Inflammatory macrophage treated with lipopolysaccharide for 1 hour (primary cell): ENCODE results near the gene HPS4.

Experiments used
- DNase-seq, 2 donors: peaks; one replicate each; pipeline ENCODE4 v3.0.0-alpha.2; 2020 to 2022

The HPS4 gene

DNA sequence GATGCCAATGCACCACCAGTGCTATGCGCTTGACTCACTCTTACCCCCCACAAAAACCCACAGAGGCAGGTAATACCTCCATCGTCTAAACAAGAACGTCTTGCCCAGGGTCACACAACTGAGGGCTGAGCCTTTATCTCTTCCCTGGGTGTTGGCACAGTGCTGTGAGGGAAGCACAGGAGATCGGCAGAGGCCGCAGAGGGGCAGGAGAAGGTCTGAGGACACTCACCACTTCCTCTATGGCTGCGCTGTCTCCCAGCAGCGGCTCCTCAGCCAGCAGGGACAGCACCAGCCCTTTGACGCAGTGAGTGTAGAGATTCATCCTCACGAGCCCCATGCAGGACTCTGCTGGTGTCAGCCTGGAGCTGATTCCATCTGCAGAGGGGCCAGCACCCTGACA, 19.9 kb downstream of the HPS4 start:
- no peak for DNase-seq

DNA sequence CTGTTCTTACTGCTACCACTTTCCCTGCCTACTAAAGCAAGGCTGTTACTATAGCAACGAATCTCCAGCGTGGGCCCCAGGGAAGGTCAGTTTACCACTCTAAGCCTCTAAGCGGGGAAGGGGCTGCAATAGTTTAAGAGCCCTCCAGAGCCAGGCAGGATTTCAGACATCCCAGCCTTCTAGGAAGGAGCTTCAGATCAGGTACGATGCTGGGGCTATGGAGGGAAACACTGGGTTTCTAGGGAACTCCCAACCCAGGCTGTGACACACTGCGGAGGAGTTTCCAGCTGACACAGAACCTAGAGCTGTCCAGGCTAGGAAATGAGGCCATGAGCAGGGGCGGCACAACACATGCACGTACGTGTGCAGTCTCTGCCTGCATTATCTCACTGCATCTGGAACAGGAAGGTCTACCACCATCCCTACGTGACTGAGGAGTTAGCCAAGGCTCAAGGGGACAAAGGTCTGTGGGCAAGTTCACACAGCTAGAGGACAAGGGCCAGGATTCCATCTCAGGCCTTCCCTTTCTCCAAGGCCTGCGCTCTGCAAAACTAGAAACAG, 20.4 kb downstream of the HPS4 start:
- peak in 1 of 2 donors; percentile 52 for DNase-seq

DNA sequence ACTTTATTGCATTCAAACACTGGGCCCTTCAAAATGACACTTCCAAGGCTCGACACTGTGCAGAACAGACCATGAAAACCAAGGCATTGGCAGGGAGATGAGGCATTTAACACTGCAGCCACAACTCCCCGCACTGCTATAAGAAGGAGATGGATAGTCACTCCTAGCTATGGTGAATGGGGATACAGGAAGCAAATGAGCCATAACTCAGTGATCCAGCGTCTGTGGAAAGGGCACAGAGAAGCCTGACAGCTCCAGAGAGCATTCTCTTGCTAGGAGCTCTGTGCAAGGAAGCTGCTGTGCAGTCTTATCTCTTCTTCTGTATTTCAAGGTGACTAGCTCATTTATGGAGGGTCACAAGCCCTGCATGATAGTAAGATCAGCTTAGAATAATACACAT, 20.9 kb downstream of the HPS4 start:
- DNase-seq: no peak

DNA sequence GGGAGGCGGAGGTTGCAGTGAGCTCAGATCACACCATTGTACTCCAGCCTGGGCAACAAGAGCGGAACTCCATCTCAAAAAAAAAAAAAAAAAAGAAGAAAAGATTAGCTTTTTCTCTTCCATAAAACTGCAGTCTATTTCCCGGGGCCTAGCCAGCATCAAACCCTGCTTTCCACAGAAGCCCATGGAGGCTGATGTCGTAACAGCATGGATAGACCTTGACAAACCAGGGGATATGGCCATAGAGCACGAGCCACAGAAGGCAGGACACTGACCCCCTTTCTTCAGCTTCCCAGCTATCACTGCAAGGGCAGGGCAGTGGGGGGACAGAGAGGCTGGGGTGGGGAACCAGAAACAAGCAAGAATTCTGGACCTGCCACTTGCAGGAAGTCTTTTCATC, 21.5 kb downstream of the HPS4 start:
- DNase-seq: no peak

DNA sequence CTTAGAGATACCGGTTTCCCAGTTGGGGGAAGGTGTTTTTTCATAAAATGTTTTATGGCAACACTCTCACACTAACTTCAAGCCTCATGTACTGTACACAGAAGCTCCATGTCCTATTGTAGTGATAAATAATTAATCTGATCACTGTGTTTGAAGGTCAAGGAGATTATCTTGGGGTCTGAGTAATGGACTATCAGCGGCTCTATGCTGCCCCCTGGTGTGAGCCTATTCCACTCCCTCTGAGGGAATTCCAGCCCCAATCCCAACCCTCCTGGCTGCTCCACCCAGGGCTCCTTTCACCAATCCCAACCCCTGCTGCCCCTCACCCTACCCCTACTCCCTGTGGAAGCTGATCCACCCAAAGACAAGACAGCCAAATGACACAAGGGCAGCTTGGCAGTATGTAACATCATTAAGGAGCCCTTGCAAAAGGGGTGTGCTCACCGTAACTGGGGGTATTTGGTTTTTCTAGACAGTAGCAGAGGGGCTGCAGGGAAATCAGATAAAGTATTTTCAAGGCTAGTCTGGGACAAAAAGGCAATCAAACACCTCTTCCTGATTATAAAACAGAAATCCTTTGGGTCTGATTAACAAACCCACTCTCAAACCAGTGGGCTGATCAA, 22.3 kb downstream of the HPS4 start:
- peak in 1 of 2 donors; percentile 72 for DNase-seq

DNA sequence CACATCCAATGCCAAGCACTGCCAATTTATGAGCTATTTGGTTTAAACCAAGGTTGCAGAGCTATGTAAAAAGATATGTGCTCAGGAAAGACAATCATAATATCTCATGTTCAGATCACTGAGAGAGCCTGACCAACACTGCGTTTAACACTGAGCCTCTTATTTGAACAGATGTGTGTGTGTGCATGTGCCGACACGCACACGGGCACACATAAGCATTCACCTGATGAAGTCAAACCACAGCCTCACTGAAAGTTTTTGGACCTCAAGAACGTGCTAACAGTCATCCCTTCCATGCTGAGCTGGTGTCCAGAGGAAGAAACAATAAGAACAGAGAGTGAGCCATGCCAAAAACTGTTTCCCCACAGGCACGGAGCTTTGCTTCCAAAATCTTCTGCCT, 23.4 kb downstream of the HPS4 start:
- DNase-seq: no peak

DNA sequence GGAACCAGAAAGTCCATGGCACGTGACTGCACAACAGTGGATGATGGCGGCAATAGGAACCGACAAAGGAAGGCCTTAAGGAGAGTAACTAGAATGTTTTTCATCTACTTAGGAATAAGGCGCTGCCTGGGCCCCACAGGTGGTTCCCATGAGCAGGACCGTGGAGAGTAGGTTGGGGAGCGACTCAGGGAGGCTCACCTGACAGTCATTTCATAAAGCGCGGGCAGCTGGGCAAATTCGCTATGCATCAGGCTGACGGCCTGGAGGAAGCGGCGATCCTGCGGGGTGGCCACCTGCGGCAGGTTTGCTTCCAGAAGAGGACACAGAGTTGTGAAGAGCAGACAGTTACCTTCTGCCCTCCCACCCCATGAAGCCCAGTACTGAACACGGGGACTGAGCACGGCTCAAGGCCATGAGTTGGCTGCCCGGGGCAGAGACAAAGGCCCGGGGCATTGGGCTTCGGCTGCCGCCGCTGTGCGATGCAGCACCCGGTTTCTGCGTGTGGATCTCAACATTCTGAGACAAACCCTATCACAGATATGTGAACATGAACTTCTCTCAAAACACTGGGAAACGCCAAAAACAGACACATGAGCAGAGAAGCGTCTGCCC, 25.8 kb downstream of the HPS4 start:
- no peak for DNase-seq

DNA sequence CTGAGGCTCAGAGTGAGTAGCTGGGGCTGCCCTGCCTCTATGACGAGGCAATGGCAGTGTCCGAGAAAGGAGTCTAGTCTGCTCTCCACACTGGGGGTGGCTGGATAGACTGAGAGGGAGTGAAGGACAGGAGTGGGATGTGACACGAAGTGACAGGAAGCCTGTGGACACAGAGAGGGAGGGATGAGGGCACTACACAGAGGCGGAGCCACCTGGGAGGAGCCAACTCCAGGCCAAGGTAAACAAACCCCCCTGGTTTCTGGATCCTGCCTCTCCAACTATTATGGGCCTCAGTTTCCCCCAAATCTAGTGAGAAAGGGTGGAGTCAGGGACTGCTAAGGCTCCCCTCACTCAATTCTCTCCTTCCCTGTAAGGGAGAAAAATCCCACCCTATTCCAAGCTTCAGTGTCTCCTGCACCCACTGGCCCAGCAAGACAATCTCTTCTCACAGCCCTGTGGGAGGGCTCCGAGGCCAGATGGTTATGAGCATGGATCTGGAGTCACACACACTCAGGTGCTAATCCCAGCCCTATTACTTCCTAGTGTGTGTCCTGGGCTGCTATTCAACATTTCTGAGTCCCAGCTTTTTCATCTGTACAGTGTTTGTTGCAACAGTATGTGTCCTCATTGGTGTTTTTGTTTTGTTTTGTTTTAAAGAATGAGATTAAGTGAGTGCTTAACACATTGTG, 29.6 kb downstream of the HPS4 start:
- no peak for DNase-seq

DNA sequence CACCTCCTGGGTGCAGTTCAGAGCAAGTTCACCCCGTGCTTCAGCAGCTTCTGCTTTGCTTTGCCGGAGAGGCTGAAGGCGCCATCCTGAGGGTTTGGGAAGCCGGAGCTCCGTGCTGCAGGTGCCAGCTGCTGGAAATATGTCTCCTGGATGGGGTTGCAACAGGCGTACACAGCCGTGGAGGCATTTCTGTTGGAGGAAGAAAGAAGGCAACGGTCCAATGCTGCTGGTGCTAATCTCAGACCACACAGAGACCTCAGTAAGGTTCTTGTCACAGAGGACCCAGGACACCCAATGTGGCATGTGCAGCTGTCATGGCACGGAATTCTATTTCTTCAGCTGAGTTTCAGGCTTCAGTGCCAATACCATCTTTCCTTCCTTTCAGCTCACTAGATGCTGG, 30.4 kb downstream of the HPS4 start:
- no peak for DNase-seq

DNA sequence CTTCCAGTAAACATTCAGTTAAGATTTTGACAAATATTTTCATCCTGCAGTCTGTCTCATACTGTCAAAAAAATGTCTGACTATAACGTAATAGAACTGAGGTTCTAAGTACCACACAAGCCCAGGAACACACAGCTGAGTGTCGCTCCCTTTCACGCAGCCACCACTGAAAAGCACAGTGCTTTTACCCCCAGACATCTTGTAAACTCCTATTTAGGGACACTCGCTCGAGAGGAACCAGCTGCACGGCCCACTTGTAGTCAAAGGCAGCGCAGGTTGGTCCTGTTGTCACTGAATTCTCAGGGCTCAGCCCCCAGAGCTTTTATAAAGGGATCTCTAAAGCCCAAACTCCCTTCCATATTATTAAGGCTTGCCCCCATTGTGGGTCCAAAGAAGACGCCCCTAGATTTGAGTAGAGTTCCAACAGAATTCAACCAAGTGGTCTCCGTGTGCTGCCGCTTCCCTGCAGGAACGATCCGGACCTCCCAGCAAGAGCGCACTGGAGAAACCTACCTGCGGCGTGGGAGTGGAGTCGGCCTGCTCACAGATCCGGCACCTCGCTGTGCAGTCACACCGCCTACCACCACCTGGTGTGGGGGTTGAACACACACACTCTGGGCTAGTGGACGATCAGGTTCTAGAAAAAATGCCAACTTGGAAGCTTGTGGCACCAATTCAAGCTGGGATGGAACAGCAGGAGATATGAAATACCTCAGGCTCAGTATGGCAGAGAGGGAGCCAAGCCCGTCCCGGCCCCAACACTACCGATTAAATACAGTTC, 31.2 kb downstream of the HPS4 start:
- DNase-seq: no peak

DNA sequence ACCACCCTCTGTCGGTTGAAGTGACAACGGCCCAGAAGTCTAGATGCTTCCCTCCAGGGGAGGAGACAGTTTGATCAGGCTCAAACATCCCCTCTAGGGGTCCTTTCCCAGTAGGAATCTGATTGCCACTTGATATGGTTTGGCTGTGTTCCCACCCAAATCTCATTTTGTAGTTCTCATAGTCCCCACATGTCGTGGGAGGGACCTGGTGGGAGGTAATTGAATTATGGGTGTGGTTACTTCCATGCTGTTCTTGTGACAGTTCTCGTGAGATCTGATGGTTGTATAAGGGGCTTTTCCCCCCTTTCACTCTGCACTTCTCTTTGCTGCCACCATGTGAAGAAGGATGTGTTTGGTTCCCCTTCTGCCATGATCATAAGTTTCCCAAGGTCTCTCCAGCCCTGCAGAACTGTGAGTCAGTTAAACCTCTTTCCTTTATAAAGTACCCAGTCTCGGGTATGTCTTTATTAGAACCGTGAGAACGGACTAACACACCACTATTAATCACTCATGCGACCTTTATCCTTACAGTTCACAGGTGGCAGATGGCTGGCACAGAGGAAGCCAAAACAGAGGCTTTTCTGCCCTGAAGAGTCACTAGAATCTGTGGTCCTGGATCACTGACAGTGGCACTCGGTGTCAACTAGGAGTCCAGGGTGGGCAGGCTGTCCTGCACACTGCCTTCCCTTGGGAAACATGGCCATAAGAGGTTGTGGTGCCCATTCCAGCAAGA, 33.0 kb downstream of the HPS4 start:
- no peak for DNase-seq

DNA sequence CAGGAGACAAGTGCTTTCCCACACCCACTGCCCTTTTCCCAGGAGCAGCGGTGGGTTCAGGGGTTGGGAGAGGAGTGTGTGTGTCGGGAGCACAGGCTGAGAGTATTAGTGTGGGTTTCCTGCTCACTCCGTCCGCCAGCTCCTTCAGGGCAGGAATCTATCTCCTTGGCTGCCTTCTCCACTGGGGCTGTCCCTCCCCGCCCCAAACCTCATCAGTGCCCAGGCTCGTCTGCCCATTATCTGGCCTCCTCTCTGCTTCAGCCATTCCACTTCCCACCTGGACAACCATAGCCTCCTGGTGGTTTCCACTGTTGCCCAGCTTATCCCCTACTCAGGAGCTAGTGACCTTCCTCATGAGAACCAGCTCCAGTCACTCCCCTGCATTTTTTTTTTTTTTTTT, 34.6 kb downstream of the HPS4 start:
- DNase-seq: no peak

DNA sequence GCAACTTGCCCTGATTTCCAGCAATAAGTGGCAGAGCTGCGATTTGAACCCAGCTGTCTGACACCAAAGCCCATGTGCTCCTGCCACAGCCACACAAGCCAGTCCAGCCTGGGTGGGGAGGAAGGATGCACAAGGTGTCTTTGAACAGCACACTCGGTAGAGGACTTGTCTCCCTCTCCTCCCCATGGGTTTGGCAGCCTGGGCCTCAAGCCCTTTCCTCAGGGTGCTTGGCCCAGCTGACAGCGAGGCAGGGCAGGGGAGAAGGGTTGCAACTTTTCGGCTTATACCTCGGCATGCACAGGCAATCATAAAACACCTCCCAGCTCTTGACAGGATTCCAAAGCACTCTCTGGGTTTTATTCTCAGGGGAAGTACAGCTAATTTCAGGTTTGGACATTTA, 35.2 kb downstream of the HPS4 start:
- no peak for DNase-seq

DNA sequence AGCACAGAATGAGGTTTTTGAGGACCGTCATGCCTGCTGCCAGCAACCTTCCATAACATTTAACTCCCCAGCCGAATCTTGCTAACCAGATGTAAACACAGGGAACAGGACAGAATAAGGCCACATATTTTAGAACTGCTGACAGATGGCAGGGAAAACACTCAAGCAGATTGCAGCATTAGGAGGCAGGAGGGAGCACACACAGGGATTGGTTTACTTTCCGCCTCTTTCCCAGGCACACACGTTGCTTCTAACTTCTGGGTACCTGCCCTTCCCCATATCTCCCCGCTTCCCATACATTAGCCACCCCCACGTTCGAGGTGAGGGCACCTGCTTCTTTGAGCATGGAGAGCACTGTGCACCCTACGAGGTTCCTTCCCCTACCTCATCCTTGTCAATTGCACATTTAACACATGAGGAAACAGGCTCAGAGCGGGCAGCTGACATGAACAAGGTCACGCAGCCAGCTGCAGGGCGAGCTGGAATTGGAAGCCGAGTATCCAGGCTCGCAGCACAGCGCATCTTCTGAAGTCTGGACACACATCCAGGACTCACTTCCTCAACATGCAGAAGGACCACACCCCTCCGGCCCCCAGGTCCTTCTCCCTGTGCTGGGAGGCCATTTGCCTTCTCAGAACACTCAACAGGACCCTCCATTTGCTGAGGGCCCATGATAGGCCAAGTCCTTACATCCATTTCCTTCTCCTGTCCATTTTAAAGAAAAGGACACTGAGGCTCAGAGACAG, 35.8 kb downstream of the HPS4 start:
- DNase-seq: no peak

DNA sequence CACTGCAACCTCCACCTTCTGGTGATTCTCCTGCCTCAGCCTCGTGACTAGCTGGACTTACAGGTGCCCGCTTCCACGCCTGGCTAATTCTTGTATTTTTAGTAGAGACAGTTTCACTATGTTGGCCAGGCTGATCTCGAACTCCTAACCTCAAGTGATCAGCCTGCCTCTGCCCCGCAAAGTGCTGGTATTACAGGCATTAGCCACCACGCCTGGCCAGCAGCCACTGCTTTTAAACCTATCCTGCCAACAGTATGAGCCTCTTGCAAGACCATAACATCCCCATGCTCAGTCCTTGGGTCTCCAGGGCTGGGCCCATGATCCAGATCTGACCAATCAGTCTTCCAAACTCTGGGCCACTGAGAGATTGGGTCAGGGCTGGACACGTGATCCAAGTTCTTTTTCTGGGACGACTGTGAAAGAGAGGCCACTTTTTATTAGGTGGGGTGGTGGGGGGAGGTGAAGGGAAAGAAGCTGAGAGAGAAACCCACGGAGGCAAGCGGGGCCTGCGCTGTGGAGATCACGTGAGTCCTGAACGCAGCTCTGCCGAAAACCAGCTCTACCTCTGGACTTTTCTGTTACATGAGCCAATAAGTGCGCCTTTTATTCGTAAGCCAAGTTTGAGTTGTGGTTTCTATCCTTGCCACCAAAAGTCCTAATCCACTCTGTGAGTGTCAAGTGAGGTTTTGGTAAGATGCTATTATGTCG, 36.6 kb downstream of the HPS4 start:
- DNase-seq: no peak

DNA sequence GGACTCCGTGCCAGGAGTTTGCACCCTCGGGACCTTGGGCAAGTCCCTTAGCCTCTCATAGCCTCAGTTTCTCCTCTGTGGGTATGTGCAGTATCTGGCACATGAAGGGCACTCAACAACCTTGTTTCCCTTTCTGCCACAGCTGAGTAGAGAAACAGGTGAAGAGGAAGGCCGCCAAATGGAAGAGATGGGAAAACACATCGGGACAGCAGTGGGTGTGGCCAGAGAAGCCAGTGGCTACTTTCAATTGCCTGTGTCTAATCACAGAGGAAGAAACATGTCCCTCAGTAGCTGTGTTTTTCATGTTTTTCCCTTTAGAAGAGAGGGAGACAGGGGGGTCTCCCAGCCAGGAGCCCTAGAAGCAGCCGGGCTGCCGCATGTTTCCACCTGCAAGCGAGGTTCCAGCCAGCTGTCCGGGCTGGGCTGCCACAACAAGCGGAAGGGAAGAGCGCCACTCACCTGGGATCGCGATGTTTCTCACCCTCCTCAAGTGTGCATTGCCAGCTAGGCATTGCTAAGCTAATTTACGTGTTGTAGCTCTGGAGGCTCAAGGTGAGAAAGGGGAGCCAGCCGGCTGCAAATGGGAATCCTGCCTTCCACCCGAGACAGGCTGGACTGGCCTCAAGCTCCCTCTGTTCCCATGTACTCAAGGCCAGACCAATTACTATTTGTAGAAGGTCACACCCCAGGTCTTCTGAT, 37.9 kb downstream of the HPS4 start:
- DNase-seq: no peak

DNA sequence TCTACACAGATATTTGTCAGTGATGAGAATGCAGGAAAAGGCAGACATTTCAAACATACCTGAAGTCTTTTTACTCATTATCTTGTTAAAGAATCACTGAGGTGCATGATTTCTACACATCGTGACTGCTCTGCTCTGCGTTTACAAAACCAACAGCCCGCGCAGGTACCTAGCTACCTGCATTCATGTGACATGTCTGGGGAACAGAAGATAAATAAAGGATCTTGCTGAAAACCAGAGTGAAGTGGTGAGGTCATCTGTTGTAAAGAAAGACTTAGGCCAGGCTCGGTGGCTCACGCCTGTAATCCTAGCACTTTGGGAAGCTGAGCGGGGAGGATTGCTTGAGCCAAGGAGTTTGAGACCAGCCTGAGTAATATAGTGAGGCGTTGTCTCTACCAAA, 38.8 kb downstream of the HPS4 start:
- no peak for DNase-seq

DNA sequence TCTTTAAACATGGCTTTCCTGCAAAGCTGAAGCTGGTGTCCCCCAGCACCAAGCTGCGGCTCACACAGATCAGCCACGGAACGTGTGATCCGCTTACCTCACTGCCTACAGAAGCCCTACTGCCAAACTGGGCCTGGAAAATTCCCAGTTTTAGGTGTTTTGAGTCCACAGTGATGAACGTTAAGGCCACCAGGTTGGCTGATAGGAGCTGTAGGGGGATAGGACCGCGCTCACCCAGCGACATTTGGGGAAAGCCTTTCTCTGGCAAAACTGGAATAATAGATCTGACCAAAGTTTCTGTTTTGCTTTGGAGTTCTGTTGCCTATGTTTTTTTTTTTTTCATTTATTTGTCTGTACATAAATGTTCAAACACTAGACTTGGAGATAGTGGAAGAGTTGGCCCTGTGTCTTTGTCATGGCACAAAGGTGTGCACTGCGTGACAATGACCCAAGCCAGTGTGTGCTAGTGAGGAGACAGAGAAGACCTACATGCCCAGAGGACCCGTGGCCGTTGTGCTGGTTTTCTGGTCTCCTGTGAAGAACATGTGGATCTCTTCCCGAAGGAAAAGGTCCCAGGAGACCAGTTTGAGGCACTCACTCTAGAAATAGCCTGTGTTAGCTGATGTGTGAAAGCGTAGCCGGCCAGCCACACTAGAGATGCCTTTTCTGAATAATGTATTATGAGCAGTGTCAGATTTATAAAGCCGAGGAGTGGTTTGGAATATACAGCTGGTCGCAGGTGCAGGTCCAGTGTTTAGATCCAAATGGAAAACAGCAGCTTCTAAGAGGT, 39.5 kb downstream of the HPS4 start:
- DNase-seq: no peak

DNA sequence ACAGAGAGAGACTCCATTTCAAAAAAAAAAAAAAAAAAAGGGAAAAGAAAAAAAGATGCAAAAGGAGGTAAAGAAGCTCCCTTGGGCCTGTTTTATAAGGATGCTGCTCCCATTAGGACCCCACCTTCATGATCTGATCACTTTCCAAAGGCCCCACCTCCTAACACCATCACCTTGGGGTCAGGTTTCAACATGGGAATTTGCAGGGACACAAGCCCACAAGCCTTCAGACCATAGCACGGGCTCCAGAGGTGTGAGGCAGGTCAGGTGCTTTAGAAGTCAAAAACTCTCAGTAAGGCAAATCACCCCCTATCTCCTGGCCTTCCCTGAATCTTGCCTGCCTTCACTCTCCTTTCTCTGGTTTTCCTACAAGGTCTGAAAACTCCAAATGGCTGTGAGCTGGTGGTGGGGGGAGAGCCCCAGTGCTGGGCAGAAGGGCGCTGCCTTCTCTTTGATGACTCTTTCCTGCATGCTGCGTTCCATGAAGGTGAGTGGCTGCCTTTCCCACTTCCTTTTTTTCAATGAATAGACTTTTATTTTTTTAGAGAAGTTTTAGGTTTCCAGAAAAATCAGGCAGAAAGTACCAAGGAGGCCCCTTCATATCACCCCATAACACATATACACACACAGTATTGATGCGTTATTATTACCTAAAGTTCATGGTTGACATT, 41.4 kb downstream of the HPS4 start:
- DNase-seq: no peak
